ENCODE measurements around the gene SMTNL1.

Gene SMTNL1

GRCh38 chr11:57500926-57501325 lies 36.5 kb upstream of the SMTNL1 start:
- H3K4me3 ChIP-seq (ENCODE audit: low read length) = no peak overlapping the region
- TF ChIP-seq CTCF (conservative IDR thresholded peaks at IDR 0.05; ENCODE audit: low read depth, low read length) = no peak
- no peak for DNase-seq (ENCODE audit: low read depth)

- no peak overlapping the region for H3K4me3 ChIP-seq (ENCODE audit: low read length)
- TF ChIP-seq CTCF (conservative IDR thresholded peaks at IDR 0.05; ENCODE audit: low read depth, low read length) = no peak
- DNase-seq (ENCODE audit: low read depth) = no peak
These were observed 35.4 kb upstream of the SMTNL1 start for GRCh38 chr11:57501953-57502352.

- no peak overlapping the region for H3K4me3 ChIP-seq (ENCODE audit: low read length)
- DNase-seq (ENCODE audit: low read depth) = no peak
- no peak for TF ChIP-seq CTCF (conservative IDR thresholded peaks at IDR 0.05; ENCODE audit: low read depth, low read length)
These were observed 35.0 kb upstream of the SMTNL1 start for GRCh38 chr11:57502376-57502775.

GRCh38 chr11:57502870-57503269 lies 34.5 kb upstream of the SMTNL1 start:
- TF ChIP-seq CTCF (conservative IDR thresholded peaks at IDR 0.05; ENCODE audit: low read depth, low read length) = no peak
- no peak for DNase-seq (ENCODE audit: low read depth)
- H3K4me3 ChIP-seq (ENCODE audit: low read length) = no peak overlapping the region

- H3K4me3 ChIP-seq (ENCODE audit: low read length) = no peak overlapping the region
- no peak for TF ChIP-seq CTCF (conservative IDR thresholded peaks at IDR 0.05; ENCODE audit: low read depth, low read length)
- DNase-seq (ENCODE audit: low read depth) = no peak
These were observed 32.9 kb upstream of the SMTNL1 start for GRCh38 chr11:57504511-57504910.

- no peak for TF ChIP-seq CTCF (conservative IDR thresholded peaks at IDR 0.05; ENCODE audit: low read depth, low read length)
- no peak for DNase-seq (ENCODE audit: low read depth)
- no peak overlapping the region for H3K4me3 ChIP-seq (ENCODE audit: low read length)
These were observed 30.9 kb upstream of the SMTNL1 start for GRCh38 chr11:57506522-57506921.

- DNase-seq (ENCODE audit: low read depth) = no peak
- no peak for TF ChIP-seq CTCF (conservative IDR thresholded peaks at IDR 0.05; ENCODE audit: low read depth, low read length)
- H3K4me3 ChIP-seq (ENCODE audit: low read length) = no peak overlapping the region
These were observed 28.8 kb upstream of the SMTNL1 start for GRCh38 chr11:57508341-57509170.

Data from retinal pigment epithelial cell (primary cell).